PC-9 (cell line): Measurements from ENCODE around the gene CACNA1S. TPM values are rescaled to one million over a fixed set of nuclear protein-coding genes. Genes with fewer than 3 reads are reported as not detected.
A peak's percentile ranks its signal among the peaks of the same experiment; 100 is the strongest.

ENCODE experiments used
- BruUV-seq: library from RNA; stranded (reverse); fragments of 400-500 nt; replicated peaks from 2 replicates; lab custom pipeline; 2021; lab: Mats Ljungman, UMichigan
- CTCF ChIA-PET: fragments of 300-600 bp; sonication (Branson Sonifier 250); formaldehyde crosslinking; loops from one replicate; lab custom pipeline; 2022; ENCODE audit warnings: antibody characterized with exemption; lab: Charles Lee
- POLR2A ChIA-PET: fragments of 300-600 bp; sonication (Branson Sonifier 250); formaldehyde crosslinking; loops from one replicate; lab custom pipeline; 2022; ENCODE audit warnings: antibody characterized with exemption; ENCODE audit not compliant: unreplicated experiment; lab: Charles Lee
- DNase-seq, 2 experiments: peaks; one replicate each; pipeline versions ENCODE4 v3.0.0 to v3.0.0-alpha.2; 2015 to 2022; ENCODE audit warnings: mixed read lengths in 1 of 2
- H2AFZ ChIP-seq: fragments of 200-600 bp; sonication (generic); 2 replicates; pipeline ENCODE4 v1.8.1; 2017; ENCODE audit warnings: antibody characterized with exemption
- H3F3A ChIP-seq: fragments of 200-600 bp; sonication (generic); 2 replicates; pipeline ENCODE4 v1.8.1; 2017; ENCODE audit warnings: antibody characterized with exemption, mild to moderate bottlenecking, low read depth; ENCODE audit not compliant: insufficient read depth
- H3K27ac ChIP-seq: fragments of 200-600 bp; sonication (generic); 2 replicates; pipeline ENCODE4 v1.6.1; 2016; ENCODE audit warnings: mixed run types
- H3K27me3 ChIP-seq: fragments of 200-600 bp; sonication (generic); 2 replicates; pipeline ENCODE4 v1.6.1; 2016; ENCODE audit warnings: low read depth, mixed run types; ENCODE audit not compliant: insufficient read depth
- H3K36me3 ChIP-seq: fragments of 200-600 bp; sonication (generic); 2 replicates; pipeline ENCODE4 v1.6.1; 2016; ENCODE audit warnings: low read depth, mixed run types
- H3K4me1 ChIP-seq: fragments of 200-600 bp; sonication (generic); replicated peaks from 2 replicates; pipeline ENCODE4 v1.6.1; 2016; ENCODE audit warnings: mixed run types; ENCODE audit not compliant: insufficient read depth
- H3K4me2 ChIP-seq: fragments of 200-600 bp; sonication (generic); 2 replicates; pipeline ENCODE4 v1.6.1; 2017; ENCODE audit warnings: mixed run types
- H3K4me3 ChIP-seq: fragments of 200-600 bp; sonication (generic); 2 replicates; pipeline ENCODE4 v1.6.1; 2016; ENCODE audit warnings: mixed run types
- H3K79me2 ChIP-seq: fragments of 200-600 bp; sonication (generic); 2 replicates; pipeline ENCODE4 v1.6.1; 2017; ENCODE audit warnings: low read depth, mixed run types
- H3K9me2 ChIP-seq: fragments of 200-600 bp; sonication (generic); 2 replicates; pipeline ENCODE4 v1.8.1; 2017; ENCODE audit warnings: mild to moderate bottlenecking; ENCODE audit not compliant: insufficient read depth
- H3K9me3 ChIP-seq: fragments of 200-600 bp; sonication (generic); 2 replicates; pipeline ENCODE4 v1.8.1; 2016; ENCODE audit warnings: low read depth; ENCODE audit not compliant: insufficient read depth
- H4K20me1 ChIP-seq: fragments of 200-600 bp; sonication (generic); 2 replicates; pipeline ENCODE4 v1.8.1; 2017; ENCODE audit not compliant: insufficient read depth
- CTCF ChIP-seq: fragments of 200-600 bp; sonication (generic); conservative IDR thresholded peaks from 2 replicates; pipeline ENCODE4 v1.6.1; 2017; ENCODE audit warnings: mixed run types, antibody characterized with exemption, mild to moderate bottlenecking, moderate library complexity
- EZH2 ChIP-seq: fragments of 200-600 bp; sonication (generic); IDR thresholded peaks from 2 replicates; pipeline ENCODE4 v1.8.0; 2017; ENCODE audit warnings: antibody characterized with exemption, low read depth
- intact Hi-C: fragments of 100-400 bp; cut with micrococcal nuclease; formaldehyde crosslinking; loops from one replicate; pipeline ENCODE4 v1.10.0; 2022; ENCODE audit not compliant: unreplicated experiment
- total RNA-seq: library from RNA; stranded (reverse); gene quantifications from 2 replicates; pipeline ENCODE4 v1.2.3, GENCODE V29; 2021

CACNA1S gene
- total RNA-seq, 1 experiment from 2014 or later, result not detected

GRCh38 chr1:201016943-201017827 lies 95.0 kb downstream of the CACNA1S start:
- peak in 1 of 2 experiments; percentile 31 for DNase-seq
- Histone ChIP-seq H3K4me1 (peaks cover 32% of the 10 kb centered on the region), H3F3A (peaks cover 27% of the 10 kb centered on the region; the same call in 1 of the 2 replicates), H3K9me3 (no peaks in the 10 kb centered on the region), H3K4me2 (no peak overlapping the region), H3K36me3 (no peaks in the 10 kb centered on the region), H4K20me1 (no peaks in the 10 kb centered on the region), H3K79me2 (no peaks in the 10 kb centered on the region), H3K4me3 (no peak overlapping the region), H2AFZ (no peak overlapping the region), H3K27me3 (no peaks in the 10 kb centered on the region), H3K27ac (no peak overlapping the region), H3K9me2 (no peaks in the 10 kb centered on the region)
- ChIA-PET POLR2A (no interaction called here), CTCF (interaction anchor here (0.6 kb wide), 1 partner anchor 87 kb away, joined by 3 read pairs; no protein-coding TSS in a partner anchor)
- intact Hi-C loops, result no loop called here
- TF ChIP-seq CTCF (no peak), EZH2 (no peak)
- no TSS peak for BruUV-seq

GRCh38 chr1:201016211-201016651 lies 96.0 kb downstream of the CACNA1S start:
- TF ChIP-seq CTCF (no peak), EZH2 (no peak)
- no peaks in the 10 kb centered on the region for H3K9me3 ChIP-seq
- no peaks in the 10 kb centered on the region for H3K79me2 ChIP-seq
- DNase-seq, result peak in 1 of 2 experiments; percentile 25
- H3K27ac ChIP-seq, result no peak overlapping the region
- no peaks in the 10 kb centered on the region for H3K27me3 ChIP-seq
- POLR2A ChIA-PET, result no interaction called here
- no peaks in the 10 kb centered on the region for H4K20me1 ChIP-seq
- peaks cover 27% of the 10 kb centered on the region; the same call in 1 of the 2 replicates for H3F3A ChIP-seq
- intact Hi-C loops, result no loop called here
- H3K4me3 ChIP-seq, result no peak overlapping the region
- no peak overlapping the region for H2AFZ ChIP-seq
- no peaks in the 10 kb centered on the region for H3K36me3 ChIP-seq
- no peak overlapping the region for H3K4me2 ChIP-seq
- H3K4me1 ChIP-seq, result peaks cover 29% of the 10 kb centered on the region
- no TSS peak for BruUV-seq
- CTCF ChIA-PET, result interaction anchor here (1.9 kb wide), 1 partner anchor 9 kb away, joined by 5 read pairs; no protein-coding TSS in a partner anchor
- H3K9me2 ChIP-seq, result no peaks in the 10 kb centered on the region

- no peak overlapping the region for H3K4me2 ChIP-seq
Measured at GRCh38 chr1:201015551-201016091, 96.6 kb downstream of the CACNA1S start.

More at GRCh38 chr1:201015551-201016091, 96.6 kb downstream of the CACNA1S start:
- intact Hi-C loops, result no loop called here
- H3F3A ChIP-seq, result peaks cover 24% of the 10 kb centered on the region; the same call in 1 of the 2 replicates
- no TSS peak for BruUV-seq
- POLR2A ChIA-PET, result no interaction called here
- peaks cover 26% of the 10 kb centered on the region for H3K4me1 ChIP-seq
- H3K27ac ChIP-seq, result no peak overlapping the region
- no peaks in the 10 kb centered on the region for H3K9me2 ChIP-seq
- no peak overlapping the region for H2AFZ ChIP-seq
- CTCF ChIA-PET, result interaction anchor here (1.0 to 1.9 kb wide), 2 partner anchors 10 kb away, joined by 3 to 5 read pairs; no protein-coding TSS in a partner anchor
- DNase-seq, result peak in 1 of 2 experiments; percentile 22
- H4K20me1 ChIP-seq, result no peaks in the 10 kb centered on the region
- H3K27me3 ChIP-seq, result no peaks in the 10 kb centered on the region
- no peaks in the 10 kb centered on the region for H3K36me3 ChIP-seq
- TF ChIP-seq EZH2, result no peak
- TF ChIP-seq CTCF, result no peak
- H3K9me3 ChIP-seq, result no peaks in the 10 kb centered on the region
- H3K79me2 ChIP-seq, result no peaks in the 10 kb centered on the region
- H3K4me3 ChIP-seq, result no peak overlapping the region
